Smooth muscle cell (in vitro differentiated cells): ENCODE measurements around the gene MIPOL1. TPM values are rescaled to one million over a fixed set of nuclear protein-coding genes. Genes with fewer than 3 reads are reported as not detected.
"Not testable (repeated sequence)": the region's sequence is repeated elsewhere in the genome, so short reads cannot be mapped to it uniquely, and the experiment has no call there.

Experiments used
- DNase-seq: peaks from one replicate; lab custom pipeline; 2025; ENCODE audit not compliant: unreplicated experiment; lab: John Stamatoyannopoulos, UW
- H2AFZ ChIP-seq: fragments of 200-600 bp; sonication (generic); 2 replicates; pipeline ENCODE4 v1.6.0; 2016; ENCODE audit warnings: antibody characterized with exemption, low read depth, mild to moderate bottlenecking
- H3F3A ChIP-seq: fragments of 200-600 bp; sonication (generic); 2 replicates; pipeline ENCODE4 v1.6.0; 2017; ENCODE audit warnings: antibody characterized with exemption, low read depth
- H3K27ac ChIP-seq: fragments of 200-600 bp; sonication (generic); 2 replicates; pipeline ENCODE4 v1.5.1; 2016; ENCODE audit warnings: low read depth, mild to moderate bottlenecking
- H3K27me3 ChIP-seq: fragments of 200-600 bp; sonication (generic); 2 replicates; pipeline ENCODE4 v1.6.1; 2016; ENCODE audit warnings: low read depth, mild to moderate bottlenecking
- H3K36me3 ChIP-seq: fragments of 200-600 bp; sonication (generic); 2 replicates; pipeline ENCODE4 v1.5.1; 2016; ENCODE audit warnings: low read depth
- H3K4me1 ChIP-seq: fragments of 200-600 bp; sonication (generic); 2 replicates; pipeline ENCODE4 v1.5.1; 2016; ENCODE audit warnings: low read depth
- H3K4me2 ChIP-seq: fragments of 200-600 bp; sonication (generic); 2 replicates; pipeline ENCODE4 v1.6.0; 2016; ENCODE audit warnings: mild to moderate bottlenecking
- H3K4me3 ChIP-seq: fragments of 200-600 bp; sonication (generic); 2 replicates; pipeline ENCODE4 v1.5.1; 2016; ENCODE audit warnings: mild to moderate bottlenecking
- H3K79me2 ChIP-seq: fragments of 200-600 bp; sonication (generic); 2 replicates; pipeline ENCODE4 v1.6.0; 2016; ENCODE audit warnings: low read depth, mild to moderate bottlenecking
- H3K9ac ChIP-seq: fragments of 200-600 bp; sonication (generic); 2 replicates; pipeline ENCODE4 v1.6.0; 2016; ENCODE audit warnings: low read depth
- H3K9me3 ChIP-seq: fragments of 200-600 bp; sonication (generic); replicated peaks from 2 replicates; pipeline ENCODE4 v1.5.1; 2016; ENCODE audit warnings: low read depth
- H4K20me1 ChIP-seq: fragments of 200-600 bp; sonication (generic); 2 replicates; pipeline ENCODE4 v1.6.0; 2016; ENCODE audit warnings: low read depth
- CTCF ChIP-seq: fragments of 200-600 bp; sonication (generic); IDR thresholded peaks from 2 replicates; pipeline ENCODE4 v1.5.1; 2017; ENCODE audit warnings: borderline replicate concordance, mild to moderate bottlenecking, antibody characterized with exemption; ENCODE audit not compliant: insufficient read depth, poor library complexity, severe bottlenecking
- WGBS: methylation state at CpG from one replicate; pipeline ENCODE4 v1.1.7; 2016; ENCODE audit warnings: low lambda C conversion rate; 5-methylcytosine and 5-hydroxymethylcytosine counted together
- polyA plus RNA-seq: library from polyadenylated mRNA; unstranded; fragments of >200 nt; fragmentation: Nextera tagmentation; extraction: Ambion mirVana; gene quantifications from 2 replicates; pipeline ENCODE4 v1.2.1, GENCODE V29; 2016
- total RNA-seq: library from RNA; depleted of rRNA; stranded (reverse); fragments of >200 nt; gene quantifications from 2 replicates; pipeline ENCODE4 v1.2.3, GENCODE V29; 2014

MIPOL1 gene
- total and polyA plus RNA-seq, 2 experiments from 2014 or later, result 3.2 to 5.1 TPM

- Histone ChIP-seq H3K9me3 (no peaks in the 10 kb centered on the region), H3K4me1 (no peaks in the 10 kb centered on the region), H3K27me3 (no peaks in the 10 kb centered on the region), H3K36me3 (no peaks in the 10 kb centered on the region), H2AFZ (no peak overlapping the region), H3K27ac (no peak overlapping the region), H3F3A (no peaks in the 10 kb centered on the region), H3K79me2 (no peaks in the 10 kb centered on the region), H3K4me3 (no peak overlapping the region), H3K9ac (no peak overlapping the region), H4K20me1 (no peaks in the 10 kb centered on the region), H3K4me2 (no peak overlapping the region)
- no peak for TF ChIP-seq CTCF
- WGBS, result 96% methylated on average over 3 of the region's 3 CpGs
- DNase-seq, result no peak
Observed at GRCh38 chr14:37223947-37224474, 26.3 kb downstream of the MIPOL1 start.

GRCh38 chr14:37225668-37226067 lies 27.9 kb downstream of the MIPOL1 start:
- H3F3A ChIP-seq, DNase-seq, H3K36me3 ChIP-seq, H3K79me2 ChIP-seq, H3K27ac ChIP-seq, H4K20me1 ChIP-seq, H2AFZ ChIP-seq, H3K27me3 ChIP-seq, H3K4me2 ChIP-seq, H3K9me3 ChIP-seq, H3K4me1 ChIP-seq, H3K4me3 ChIP-seq, H3K9ac ChIP-seq: not testable (repeated sequence)
- WGBS, result 80% methylated on average over 4 of the region's 4 CpGs

GRCh38 chr14:37230551-37231194 lies 32.9 kb downstream of the MIPOL1 start:
- no peaks in the 10 kb centered on the region for H3F3A ChIP-seq
- no peak for DNase-seq
- H2AFZ ChIP-seq, result no peak overlapping the region
- no peaks in the 10 kb centered on the region for H4K20me1 ChIP-seq
- no peak overlapping the region for H3K27ac ChIP-seq
- H3K4me3 ChIP-seq, result no peak overlapping the region
- peak; percentile 81 for TF ChIP-seq CTCF
- WGBS, result 70% methylated on average over 5 of the region's 5 CpGs
- H3K27me3 ChIP-seq, result no peaks in the 10 kb centered on the region
- no peak overlapping the region for H3K4me2 ChIP-seq
- H3K79me2 ChIP-seq, result no peaks in the 10 kb centered on the region
- no peaks in the 10 kb centered on the region for H3K9me3 ChIP-seq
- no peaks in the 10 kb centered on the region for H3K4me1 ChIP-seq
- no peaks in the 10 kb centered on the region for H3K36me3 ChIP-seq
- H3K9ac ChIP-seq, result no peak overlapping the region

GRCh38 chr14:37232907-37233481 lies 35.3 kb downstream of the MIPOL1 start:
- Histone ChIP-seq H3K36me3 (no peaks in the 10 kb centered on the region), H3K27me3 (no peaks in the 10 kb centered on the region), H3F3A (no peaks in the 10 kb centered on the region), H3K79me2 (no peaks in the 10 kb centered on the region), H3K27ac (no peak overlapping the region), H3K9ac (no peak overlapping the region), H3K9me3 (no peaks in the 10 kb centered on the region), H3K4me2 (no peak overlapping the region), H4K20me1 (no peaks in the 10 kb centered on the region), H2AFZ (no peak overlapping the region), H3K4me3 (no peak overlapping the region), H3K4me1 (no peaks in the 10 kb centered on the region)
- TF ChIP-seq CTCF, result peak; percentile 61
- no peak for DNase-seq
- WGBS, result 6% methylated on average over 1 of the region's 1 CpG
